GM12872 (cell line): ENCODE measurements around the gene SUPV3L1.

ENCODE experiments used
- CTCF ChIP-seq: IDR thresholded peaks from 3 replicates; pipeline ENCODE4 v1.5.1; 2011; ENCODE audit warnings: low read depth, mild to moderate bottlenecking, low read length, moderate library complexity; ENCODE audit not compliant: insufficient read depth

The SUPV3L1 gene

GRCh38 chr10:69208761-69209160 lies 28.7 kb downstream of the SUPV3L1 start:
- no peak for TF ChIP-seq CTCF

GRCh38 chr10:69209787-69210484 lies 29.9 kb downstream of the SUPV3L1 start:
- TF ChIP-seq CTCF = no peak

GRCh38 chr10:69211104-69211503 lies 31.1 kb downstream of the SUPV3L1 start:
- TF ChIP-seq CTCF = no peak

GRCh38 chr10:69211524-69211923 lies 31.5 kb downstream of the SUPV3L1 start:
- TF ChIP-seq CTCF = no peak

GRCh38 chr10:69213591-69214311 lies 33.7 kb downstream of the SUPV3L1 start:
- TF ChIP-seq CTCF = no peak

GRCh38 chr10:69214666-69215131 lies 34.7 kb downstream of the SUPV3L1 start:
- TF ChIP-seq CTCF = no peak

- no peak for TF ChIP-seq CTCF
Measured at GRCh38 chr10:69215405-69216171, 35.6 kb downstream of the SUPV3L1 start.
